Measurements from ENCODE around the gene MAP3K5.

MAP3K5 gene

GRCh38 chr6:136511926-136512325 is 280.4 kb downstream of the MAP3K5 start:
- H3K9ac ChIP-seq (ENCODE audit: low read length) = no peak overlapping the region
- H3K27me3 ChIP-seq (ENCODE audit: insufficient read depth, low read length, poor library complexity) = no peaks in the 10 kb centered on the region
- no peak overlapping the region for H3K27ac ChIP-seq (ENCODE audit: low read depth, low read length)
- no peaks in the 10 kb centered on the region for H3K79me2 ChIP-seq (ENCODE audit: control insufficient read depth, insufficient read depth, low read length)
- no peak overlapping the region for H2BK5ac ChIP-seq (ENCODE audit: low read length)
- H2BK120ac ChIP-seq (ENCODE audit: low read depth, low read length) = no peak overlapping the region
- no peaks in the 10 kb centered on the region for H3K36me3 ChIP-seq (ENCODE audit: control insufficient read depth, insufficient read depth, low read length)
- H3K23ac ChIP-seq (ENCODE audit: low read length) = no peak overlapping the region
- no peak for DNase-seq
- H3K4ac ChIP-seq (ENCODE audit: low read depth, low read length) = no peak overlapping the region
- H3K4me2 ChIP-seq (ENCODE audit: low read length) = no peak overlapping the region
- H2AK5ac ChIP-seq (ENCODE audit: low read length) = no peak overlapping the region
- H4K8ac ChIP-seq (ENCODE audit: low read depth, low read length) = no peak overlapping the region
- H3K4me1 ChIP-seq (ENCODE audit: control insufficient read depth, low read depth, low read length) = no peaks in the 10 kb centered on the region
- no peak overlapping the region for H3K18ac ChIP-seq (ENCODE audit: low read length)
- H3K4me3 ChIP-seq (ENCODE audit: low read length) = no peak overlapping the region
- H3K79me1 ChIP-seq (ENCODE audit: low read length) = peaks cover 6% of the 10 kb centered on the region
- no CpG with 5 or more reads among the region's 3 CpGs for WGBS (ENCODE audit: extremely low coverage, insufficient coverage, low lambda C conversion rate)
- no peak overlapping the region for H3K56ac ChIP-seq (ENCODE audit: low read length)
- H2BK15ac ChIP-seq (replicated peaks; ENCODE audit: low read depth) = no peak overlapping the region
- no peak overlapping the region for H4K5ac ChIP-seq (ENCODE audit: low read length)

DNA sequence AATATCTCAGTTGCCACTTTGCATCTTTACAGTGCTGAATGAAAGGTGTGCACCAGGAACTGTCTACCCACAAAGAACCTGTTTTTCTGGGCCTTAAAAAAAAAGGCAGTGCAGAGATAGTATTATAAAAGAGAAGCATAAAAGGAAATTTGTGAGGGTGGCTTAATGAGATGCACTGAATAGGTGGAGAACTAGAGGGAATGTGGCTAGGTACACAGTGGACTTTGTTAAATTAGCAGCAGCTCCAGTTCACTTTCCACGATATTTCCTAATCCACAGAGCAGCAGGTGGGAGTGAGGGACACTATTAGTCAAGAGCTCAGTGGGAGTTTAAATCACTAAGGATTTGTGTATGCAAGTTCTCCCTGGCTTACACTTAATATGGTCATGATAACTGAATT is 280.9 kb downstream of the MAP3K5 start:
- Histone ChIP-seq H3K4me2 (ENCODE audit: low read length) (no peak overlapping the region), H3K36me3 (ENCODE audit: control insufficient read depth, insufficient read depth, low read length) (no peaks in the 10 kb centered on the region), H2AK5ac (ENCODE audit: low read length) (no peak overlapping the region), H2BK120ac (ENCODE audit: low read depth, low read length) (no peak overlapping the region), H3K27ac (ENCODE audit: low read depth, low read length) (no peak overlapping the region), H4K8ac (ENCODE audit: low read depth, low read length) (no peak overlapping the region), H3K4me3 (ENCODE audit: low read length) (no peak overlapping the region), H3K56ac (ENCODE audit: low read length) (no peak overlapping the region), H3K18ac (ENCODE audit: low read length) (no peak overlapping the region), H3K27me3 (ENCODE audit: insufficient read depth, low read length, poor library complexity) (no peaks in the 10 kb centered on the region), H4K5ac (ENCODE audit: low read length) (no peak overlapping the region), H3K79me1 (ENCODE audit: low read length) (peaks cover 6% of the 10 kb centered on the region), H3K4me1 (ENCODE audit: control insufficient read depth, low read depth, low read length) (no peaks in the 10 kb centered on the region), H3K9ac (ENCODE audit: low read length) (no peak overlapping the region), H2BK15ac (replicated peaks; ENCODE audit: low read depth) (no peak overlapping the region), H3K23ac (ENCODE audit: low read length) (no peak overlapping the region), H3K79me2 (ENCODE audit: control insufficient read depth, insufficient read depth, low read length) (no peaks in the 10 kb centered on the region), H2BK5ac (ENCODE audit: low read length) (no peak overlapping the region), H3K4ac (ENCODE audit: low read depth, low read length) (no peak overlapping the region)
- DNase-seq = no peak
- no CpG with 5 or more reads among the region's 1 CpG for WGBS (ENCODE audit: extremely low coverage, insufficient coverage, low lambda C conversion rate)

DNA sequence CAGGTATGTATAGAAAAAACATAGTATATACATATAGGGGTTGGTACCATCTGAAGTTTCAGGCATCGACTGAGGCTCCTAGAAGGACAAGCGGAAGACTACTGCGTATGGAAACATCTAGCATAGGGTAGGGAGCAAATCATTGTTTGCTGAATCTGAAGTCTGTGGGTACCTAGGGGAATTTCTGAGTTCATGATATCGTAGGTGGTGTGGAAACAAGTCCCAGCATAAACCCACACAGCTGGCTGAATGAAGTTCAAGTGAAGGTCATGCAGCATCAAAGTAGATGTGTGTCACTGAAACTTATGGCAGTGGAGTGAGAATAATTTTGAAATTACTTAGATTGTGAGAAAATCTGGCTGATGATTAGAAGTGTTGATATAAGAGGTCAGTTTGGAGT is 281.5 kb downstream of the MAP3K5 start:
- Histone ChIP-seq H3K36me3 (ENCODE audit: control insufficient read depth, insufficient read depth, low read length) (no peaks in the 10 kb centered on the region), H4K5ac (ENCODE audit: low read length) (no peak overlapping the region), H3K4me3 (ENCODE audit: low read length) (no peak overlapping the region), H2BK15ac (replicated peaks; ENCODE audit: low read depth) (no peak overlapping the region), H3K27me3 (ENCODE audit: insufficient read depth, low read length, poor library complexity) (no peaks in the 10 kb centered on the region), H3K27ac (ENCODE audit: low read depth, low read length) (no peak overlapping the region), H3K4me1 (ENCODE audit: control insufficient read depth, low read depth, low read length) (no peaks in the 10 kb centered on the region), H3K56ac (ENCODE audit: low read length) (no peak overlapping the region), H3K4me2 (ENCODE audit: low read length) (no peak overlapping the region), H4K8ac (ENCODE audit: low read depth, low read length) (no peak overlapping the region), H2AK5ac (ENCODE audit: low read length) (no peak overlapping the region), H3K4ac (ENCODE audit: low read depth, low read length) (no peak overlapping the region), H2BK120ac (ENCODE audit: low read depth, low read length) (no peak overlapping the region), H3K18ac (ENCODE audit: low read length) (no peak overlapping the region), H3K79me2 (ENCODE audit: control insufficient read depth, insufficient read depth, low read length) (no peaks in the 10 kb centered on the region), H3K79me1 (ENCODE audit: low read length) (peaks cover 6% of the 10 kb centered on the region), H2BK5ac (ENCODE audit: low read length) (no peak overlapping the region), H3K23ac (ENCODE audit: low read length) (no peak overlapping the region), H3K9ac (ENCODE audit: low read length) (no peak overlapping the region)
- DNase-seq = no peak
- WGBS (ENCODE audit: extremely low coverage, insufficient coverage, low lambda C conversion rate) = no CpG with 5 or more reads among the region's 4 CpGs

- Histone ChIP-seq H2BK120ac (ENCODE audit: low read depth, low read length) (no peak overlapping the region), H3K4me2 (ENCODE audit: low read length) (no peak overlapping the region), H3K4ac (ENCODE audit: low read depth, low read length) (no peak overlapping the region), H4K8ac (ENCODE audit: low read depth, low read length) (no peak overlapping the region), H3K4me3 (ENCODE audit: low read length) (no peak overlapping the region), H3K27ac (ENCODE audit: low read depth, low read length) (no peak overlapping the region), H2BK5ac (ENCODE audit: low read length) (no peak overlapping the region), H2AK5ac (ENCODE audit: low read length) (no peak overlapping the region), H2BK15ac (replicated peaks; ENCODE audit: low read depth) (no peak overlapping the region), H3K36me3 (ENCODE audit: control insufficient read depth, insufficient read depth, low read length) (no peaks in the 10 kb centered on the region), H3K9ac (ENCODE audit: low read length) (no peak overlapping the region), H3K23ac (ENCODE audit: low read length) (no peak overlapping the region), H4K5ac (ENCODE audit: low read length) (no peak overlapping the region), H3K79me1 (ENCODE audit: low read length) (peaks cover 6% of the 10 kb centered on the region), H3K18ac (ENCODE audit: low read length) (no peak overlapping the region), H3K27me3 (ENCODE audit: insufficient read depth, low read length, poor library complexity) (no peaks in the 10 kb centered on the region), H3K79me2 (ENCODE audit: control insufficient read depth, insufficient read depth, low read length) (no peaks in the 10 kb centered on the region), H3K4me1 (ENCODE audit: control insufficient read depth, low read depth, low read length) (no peaks in the 10 kb centered on the region), H3K56ac (ENCODE audit: low read length) (no peak overlapping the region)
- no peak for DNase-seq
- WGBS (ENCODE audit: extremely low coverage, insufficient coverage, low lambda C conversion rate) = no CpG with 5 or more reads among the region's 5 CpGs
These were observed 282.0 kb downstream of the MAP3K5 start for GRCh38 chr6:136510299-136510698.

DNA sequence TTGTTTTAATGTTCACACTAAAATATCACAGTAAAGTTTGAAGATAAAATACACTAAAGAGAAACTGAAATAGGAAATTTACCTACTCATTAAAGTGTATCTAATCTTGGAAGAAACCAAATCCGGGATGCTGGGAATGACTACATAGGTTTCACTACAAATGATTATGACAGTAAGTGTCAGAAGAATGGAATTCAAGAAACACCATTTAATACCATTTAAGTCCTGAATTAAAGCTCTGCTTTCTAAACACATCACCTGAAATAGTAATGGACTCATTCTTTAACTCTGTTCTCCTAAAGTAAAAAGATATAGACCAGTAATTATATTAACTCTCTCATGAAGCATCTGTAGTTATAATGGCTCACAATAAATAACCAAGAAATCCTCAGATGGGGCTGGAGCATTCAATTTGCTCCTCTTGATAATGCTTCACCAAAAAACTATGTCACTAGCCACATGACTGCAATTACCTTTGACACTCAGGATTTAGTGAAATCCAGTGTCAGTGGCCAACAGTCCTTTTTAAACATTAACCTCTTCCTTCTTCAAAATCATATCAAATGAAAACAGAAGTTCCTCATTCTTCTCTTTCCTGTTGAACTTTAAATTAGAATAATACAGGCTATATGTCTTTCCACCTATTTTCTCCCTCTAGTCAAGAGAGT is 283.4 kb downstream of the MAP3K5 start:
- no peaks in the 10 kb centered on the region for H3K79me2 ChIP-seq (ENCODE audit: control insufficient read depth, insufficient read depth, low read length)
- H2AK5ac ChIP-seq (ENCODE audit: low read length) = no peak overlapping the region
- H3K79me1 ChIP-seq (ENCODE audit: low read length) = peaks cover 6% of the 10 kb centered on the region
- no peak overlapping the region for H4K5ac ChIP-seq (ENCODE audit: low read length)
- H3K4me1 ChIP-seq (ENCODE audit: control insufficient read depth, low read depth, low read length) = no peaks in the 10 kb centered on the region
- H3K4me2 ChIP-seq (ENCODE audit: low read length) = no peak overlapping the region
- H2BK15ac ChIP-seq (replicated peaks; ENCODE audit: low read depth) = no peak overlapping the region
- H3K27me3 ChIP-seq (ENCODE audit: insufficient read depth, low read length, poor library complexity) = no peaks in the 10 kb centered on the region
- H3K23ac ChIP-seq (ENCODE audit: low read length) = no peak overlapping the region
- H3K9ac ChIP-seq (ENCODE audit: low read length) = no peak overlapping the region
- H2BK5ac ChIP-seq (ENCODE audit: low read length) = no peak overlapping the region
- no peak overlapping the region for H3K4ac ChIP-seq (ENCODE audit: low read depth, low read length)
- no peak overlapping the region for H2BK120ac ChIP-seq (ENCODE audit: low read depth, low read length)
- no peak overlapping the region for H3K18ac ChIP-seq (ENCODE audit: low read length)
- no peak overlapping the region for H4K8ac ChIP-seq (ENCODE audit: low read depth, low read length)
- H3K56ac ChIP-seq (ENCODE audit: low read length) = no peak overlapping the region
- no CpG with 5 or more reads among the region's 1 CpG for WGBS (ENCODE audit: extremely low coverage, insufficient coverage, low lambda C conversion rate)
- H3K36me3 ChIP-seq (ENCODE audit: control insufficient read depth, insufficient read depth, low read length) = no peaks in the 10 kb centered on the region
- no peak overlapping the region for H3K4me3 ChIP-seq (ENCODE audit: low read length)
- no peak overlapping the region for H3K27ac ChIP-seq (ENCODE audit: low read depth, low read length)
- DNase-seq = no peak
